ENCODE data around the gene UBR2. TPM values are rescaled to one million over a fixed set of nuclear protein-coding genes. Genes with fewer than 3 reads are reported as not detected.
"Not testable (repeated sequence)": the region's sequence is repeated elsewhere in the genome, so short reads cannot be mapped to it uniquely, and the experiment has no call there.

UBR2 gene
- total RNA-seq, 1 experiment from 2014 or later = 19.2 TPM

- peak; percentile 86 for DNase-seq (ENCODE audit: low read depth)
Measured at GRCh38 chr6:42726485-42727086, 162.8 kb downstream of the UBR2 start.

- DNase-seq (ENCODE audit: low read depth) = no peak
Measured at GRCh38 chr6:42727087-42727611, 163.3 kb downstream of the UBR2 start.

- DNase-seq (ENCODE audit: low read depth) = no peak
Measured at GRCh38 chr6:42727627-42728026, 163.8 kb downstream of the UBR2 start.

- no peak for DNase-seq (ENCODE audit: low read depth)
Measured at GRCh38 chr6:42729731-42730130, 165.9 kb downstream of the UBR2 start.

- DNase-seq (ENCODE audit: low read depth) = not testable (repeated sequence)
Measured at GRCh38 chr6:42733867-42734481, 170.1 kb downstream of the UBR2 start.

GRCh38 chr6:42735976-42736375 is 172.1 kb downstream of the UBR2 start:
- no peak for DNase-seq (ENCODE audit: low read depth)

- DNase-seq (ENCODE audit: low read depth) = no peak
Measured at GRCh38 chr6:42740725-42741124, 176.9 kb downstream of the UBR2 start.

GRCh38 chr6:42742116-42742894 is 178.5 kb downstream of the UBR2 start:
- peak; percentile 53 for DNase-seq (ENCODE audit: low read depth)

Other genes starting within 250 kb of the UBR2 start
- 3.0 and 4.0 TPM in 2 replicates for gene TRERF1, start 112.1 kb upstream of the UBR2 start, total RNA-seq (2014; rRNA removed)
- 2.1 and 2.6 TPM in 2 replicates for gene PRPH2, start 158.6 kb downstream of the UBR2 start, total RNA-seq (2014; rRNA removed)
- gene TBCC, start 182.1 kb downstream of the UBR2 start, total RNA-seq (2014; rRNA removed) = 42.8 and 48.3 TPM in 2 replicates
- gene BICRAL, start 218.0 kb downstream of the UBR2 start, total RNA-seq (2014; rRNA removed) = 4.5 and 6.1 TPM in 2 replicates

All from LHCN-M2 (cell line).